H1 (cell line): ENCODE results near the gene SH3GL2. TPM values are rescaled to one million over a fixed set of nuclear protein-coding genes. Genes with fewer than 3 reads are reported as not detected.

ENCODE experiments used
- CTCF ChIA-PET: fragments of 300-600 bp; sonication (Branson Sonifier 250); formaldehyde crosslinking; loops from one replicate; lab custom pipeline; 2021; ENCODE audit not compliant: partially characterized antibody; lab: Charles Lee
- POLR2A ChIA-PET: fragments of 300-600 bp; sonication (Branson Sonifier 250); formaldehyde crosslinking; loops from one replicate; lab custom pipeline; 2021; ENCODE audit warnings: inconsistent platforms; ENCODE audit not compliant: partially characterized antibody; lab: Charles Lee
- DNase-seq, 2 experiments: peaks; one replicate each; pipeline versions ENCODE4 v3.0.0 to v3.0.0-alpha.2; 2010 to 2022; ENCODE audit warnings: low spot score in 2 of 2, low read depth in 1 of 2, mixed read lengths in 1 of 2
- FAIRE-seq: peaks from 2 replicates; lab custom pipeline; 2011; peaks lifted over from hg19 to GRCh38; lab: Jason Lieb, UNC
- H2AFZ ChIP-seq: 2 replicates; pipeline ENCODE4 v1.8.1; 2012; ENCODE audit warnings: low read length, inconsistent platforms
- H2AK5ac ChIP-seq: 2 replicates; pipeline ENCODE4 v1.6.1; 2013; ENCODE audit warnings: low read depth, low read length
- H2BK120ac ChIP-seq: replicated peaks from 2 replicates; pipeline ENCODE3; 2013; ENCODE audit warnings: low read depth, low read length, inconsistent platforms
- H2BK12ac ChIP-seq: 2 replicates; pipeline ENCODE4 v1.6.1; 2013; ENCODE audit warnings: low read depth, low read length
- H2BK15ac ChIP-seq: 2 replicates; pipeline ENCODE4 v1.6.1; 2013; ENCODE audit warnings: low read length
- H2BK20ac ChIP-seq: 2 replicates; pipeline ENCODE4 v1.6.1; 2013; ENCODE audit warnings: low read length
- H2BK5ac ChIP-seq: 2 replicates; pipeline ENCODE4 v1.6.1; 2013; ENCODE audit warnings: low read depth, low read length
- H3K14ac ChIP-seq: 2 replicates; pipeline ENCODE4 v1.6.1; 2013; ENCODE audit warnings: inconsistent platforms; ENCODE audit not compliant: insufficient read length
- H3K18ac ChIP-seq: 2 replicates; pipeline ENCODE4 v1.6.1; 2013; ENCODE audit warnings: low read length; ENCODE audit errors: extremely low read depth
- H3K23ac ChIP-seq: 2 replicates; pipeline ENCODE4 v1.6.1; 2013; ENCODE audit warnings: inconsistent platforms; ENCODE audit not compliant: insufficient read length
- H3K23me2 ChIP-seq: 2 replicates; pipeline ENCODE4 v1.6.1; 2013; ENCODE audit warnings: low read depth, low read length
- H3K27ac ChIP-seq: 2 replicates; pipeline ENCODE4 v1.6.1; 2011; ENCODE audit warnings: low read depth, low read length, inconsistent platforms
- H3K27me3 ChIP-seq, 4 experiments: replicated peaks in 1 of 4; 1 replicate in 1 of 4; 2 replicates in 3 of 4; pipeline versions ENCODE4 v1.6.1 to v1.8.1; 2011 to 2013; ENCODE audit warnings: low read length in 3 of 4, mild to moderate bottlenecking in 3 of 4, inconsistent platforms in 2 of 4, mixed read lengths in 2 of 4, moderate library complexity in 1 of 4; ENCODE audit not compliant: control insufficient read depth in 3 of 4, insufficient read depth in 3 of 4; ENCODE audit errors: extremely low read depth in 1 of 4
- H3K36me3 ChIP-seq, 4 experiments: 2 replicates each; pipeline versions ENCODE4 v1.6.1 to v1.8.1; 2011 to 2013; ENCODE audit warnings: mild to moderate bottlenecking in 4 of 4, low read length in 3 of 4, moderate library complexity in 2 of 4, control low read depth in 1 of 4, inconsistent platforms in 1 of 4; ENCODE audit not compliant: insufficient read depth in 4 of 4, control insufficient read depth in 2 of 4
- H3K4ac ChIP-seq: replicated peaks from 2 replicates; pipeline ENCODE3; 2013; ENCODE audit warnings: low read length, low read depth, mixed read lengths, inconsistent platforms; ENCODE audit not compliant: insufficient read length
- H3K4me1 ChIP-seq, 4 experiments: replicated peaks in 1 of 4; 1 replicate in 1 of 4; 2 replicates in 3 of 4; pipeline versions ENCODE4 v1.6.1 to v1.8.1; 2011 to 2013; ENCODE audit warnings: low read length in 3 of 4, inconsistent platforms in 2 of 4, mixed read lengths in 1 of 4; ENCODE audit not compliant: insufficient read depth in 4 of 4, control insufficient read depth in 3 of 4
- H3K4me2 ChIP-seq, 2 experiments: 2 replicates each; pipeline versions ENCODE4 v1.6.1 to v1.8.1; 2011 to 2013; ENCODE audit warnings: low read depth in 2 of 2, low read length in 2 of 2, control low read depth in 1 of 2, inconsistent platforms in 1 of 2, mild to moderate bottlenecking in 1 of 2; ENCODE audit not compliant: insufficient read depth in 1 of 2
- H3K4me3 ChIP-seq, 4 experiments: fragments of 200-600, 300-600 bp in 1 of 4; sonication (generic), shearing (Covaris generic), sonication (Bioruptor Twin) in 1 of 4; 2 replicates each; pipeline versions ENCODE4 v1.5.1 to v1.8.1; 2011 to 2016; ENCODE audit warnings: low read length in 4 of 4, low read depth in 3 of 4, control low read depth in 2 of 4, inconsistent platforms in 2 of 4, mild to moderate bottlenecking in 2 of 4, mixed read lengths in 1 of 4, moderate library complexity in 1 of 4; ENCODE audit not compliant: insufficient read depth in 2 of 4; ENCODE audit errors: extremely low read depth in 1 of 4
- H3K56ac ChIP-seq: replicated peaks from 2 replicates; pipeline ENCODE3; 2013; ENCODE audit warnings: low read depth, mild to moderate bottlenecking, mixed read lengths, low read length, inconsistent platforms; ENCODE audit not compliant: insufficient read length
- H3K79me1 ChIP-seq: 2 replicates; pipeline ENCODE4 v1.6.1; 2013; ENCODE audit warnings: low read depth, low read length, control low read depth
- H3K79me2 ChIP-seq, 2 experiments: 2 replicates each; pipeline versions ENCODE4 v1.6.1 to v1.8.1; 2012 to 2013; ENCODE audit warnings: low read length in 2 of 2, mild to moderate bottlenecking in 2 of 2, inconsistent platforms in 1 of 2; ENCODE audit not compliant: insufficient read depth in 2 of 2, control insufficient read depth in 1 of 2
- H3K9ac ChIP-seq, 4 experiments: replicated peaks in 1 of 4; 1 replicate in 1 of 4; 2 replicates in 3 of 4; pipeline versions ENCODE4 v1.6.1 to v1.8.1; 2011 to 2013; ENCODE audit warnings: low read depth in 3 of 4, low read length in 3 of 4, control low read depth in 2 of 4, mild to moderate bottlenecking in 2 of 4, moderate library complexity in 2 of 4, inconsistent platforms in 1 of 4; ENCODE audit errors: extremely low read depth in 1 of 4
- H3K9me3 ChIP-seq, 2 experiments: 2 replicates each; pipeline versions ENCODE4 v1.6.1 to v1.8.1; 2012 to 2013; ENCODE audit warnings: mild to moderate bottlenecking in 2 of 2, moderate library complexity in 2 of 2, control low read depth in 1 of 2, inconsistent platforms in 1 of 2, low read depth in 1 of 2, low read length in 1 of 2, mixed read lengths in 1 of 2; ENCODE audit not compliant: insufficient read depth in 2 of 2
- H4K20me1 ChIP-seq, 2 experiments: replicated peaks in 1 of 2; 2 replicates each; pipeline versions ENCODE3 to v1.8.1; 2011 to 2013; ENCODE audit warnings: inconsistent platforms in 2 of 2, low read length in 2 of 2, mild to moderate bottlenecking in 1 of 2; ENCODE audit not compliant: insufficient read depth in 2 of 2, control insufficient read depth in 1 of 2
- H4K5ac ChIP-seq: 2 replicates; pipeline ENCODE4 v1.6.1; 2013; ENCODE audit warnings: low read length, low read depth, mixed read lengths, inconsistent platforms; ENCODE audit not compliant: insufficient read length
- H4K8ac ChIP-seq: 2 replicates; pipeline ENCODE4 v1.8.0; 2013; ENCODE audit warnings: mild to moderate bottlenecking, moderate library complexity, low read length, inconsistent platforms; ENCODE audit not compliant: insufficient read depth; ENCODE audit errors: extremely low read depth
- H4K91ac ChIP-seq: replicated peaks from 2 replicates; pipeline ENCODE3; 2013; ENCODE audit warnings: low read length, mixed read lengths, inconsistent platforms; ENCODE audit not compliant: insufficient read length
- CBX8 ChIP-seq: fragments of 300-800, 300-1000 bp; sonication (generic); IDR thresholded peaks from 2 replicates; pipeline ENCODE4 v1.7.1; 2016; ENCODE audit warnings: low read depth, low read length, borderline replicate concordance
- GABPA ChIP-seq: IDR thresholded peaks from 2 replicates; pipeline ENCODE4 v1.6.1; 2011; ENCODE audit warnings: mild to moderate bottlenecking, low read length, moderate library complexity, borderline replicate concordance; ENCODE audit not compliant: insufficient read depth
- HDAC2 ChIP-seq, 2 experiments: fragments of 300-600 bp in 1 of 2; sonication (generic) in 1 of 2; IDR thresholded peaks; 2 replicates each; pipeline ENCODE4 v1.6.1; 2011 to 2012; ENCODE audit warnings: low read depth in 2 of 2, low read length in 2 of 2, mild to moderate bottlenecking in 2 of 2, moderate library complexity in 2 of 2, borderline replicate concordance in 1 of 2, inconsistent platforms in 1 of 2
- KDM1A ChIP-seq: fragments of 200-600, 300-600 bp; sonication (generic); IDR thresholded peaks from 2 replicates; pipeline ENCODE4 v1.7.1; 2016; ENCODE audit warnings: mild to moderate bottlenecking, low read length, borderline replicate concordance
- RBBP5 ChIP-seq: IDR thresholded peaks from 2 replicates; pipeline ENCODE4 v1.7.1; 2012; ENCODE audit warnings: low read depth, mild to moderate bottlenecking, inconsistent platforms, low read length, moderate library complexity, borderline replicate concordance
- SP2 ChIP-seq: IDR thresholded peaks from 2 replicates; pipeline ENCODE4 v1.6.1; 2012; ENCODE audit warnings: mild to moderate bottlenecking, low read length, inconsistent platforms
- SRF ChIP-seq: IDR thresholded peaks from 2 replicates; pipeline ENCODE4 v1.6.1; 2011; ENCODE audit warnings: mild to moderate bottlenecking, low read depth, low read length, moderate library complexity
- TAF1 ChIP-seq: IDR thresholded peaks from 2 replicates; pipeline ENCODE4 v1.6.1; 2011; ENCODE audit warnings: mild to moderate bottlenecking, low read depth, low read length
- WGBS, 2 experiments: shearing (Covaris generic) in 1 of 2; methylation state at CpG; one replicate each; pipeline versions ENCODE4 v1.1.6 to v1.1.7; 2013 to 2015; ENCODE audit warnings: low lambda C conversion rate in 2 of 2, mixed read lengths in 2 of 2, inconsistent platforms in 1 of 2, low coverage in 1 of 2, missing lambda C conversion rate in 1 of 2; ENCODE audit not compliant: insufficient replicate concordance in 2 of 2, insufficient coverage in 1 of 2, insufficient read length in 1 of 2; ENCODE audit errors: extremely low coverage in 1 of 2, missing lambda C conversion rate in 1 of 2; 5-methylcytosine and 5-hydroxymethylcytosine counted together
- polyA plus RNA-seq, 7 experiments: library from polyadenylated mRNA; depleted of rRNA in 3 of 7; stranded (reverse) in 5 of 7; unstranded in 2 of 7; fragments of >200 nt in 5 of 7; fragments of 200-250 nt in 2 of 7; gene quantifications; 1 replicate in 5 of 7; 2 replicates in 1 of 7; 4 replicates in 1 of 7; pipeline versions ENCODE4 v1.2.1 to v1.2.3, GENCODE V29; 2011 to 2013; ENCODE audit warnings: missing spikeins in 2 of 7, mixed read lengths in 2 of 7
- total RNA-seq: library from RNA; stranded (reverse); fragmentation: NEBNext Ultra II Directional; extraction: Animal tissue kit (Norgen Biotek cat#: 25700); gene quantifications from 2 replicates; pipeline ENCODE4 v1.2.1, GENCODE V29; 2021
- TF ChIP-seq, protein P1 (sequence below), 3 experiments: IDR thresholded peaks; 1 replicate in 2 of 3; 2 replicates in 1 of 3; pipeline versions ENCODE4 v1.5.1 to v1.6.1; 2011; ENCODE audit warnings: low read length in 3 of 3, mild to moderate bottlenecking in 3 of 3, inconsistent platforms in 2 of 3, low read depth in 1 of 3, moderate library complexity in 1 of 3; ENCODE audit not compliant: insufficient read depth in 1 of 3; ENCODE audit errors: control extremely low read depth in 1 of 3
- TF ChIP-seq, protein P2 (sequence below): IDR thresholded peaks from 2 replicates; pipeline ENCODE4 v1.6.1; 2012; ENCODE audit warnings: low read length, inconsistent platforms

Gene SH3GL2
- total and polyA plus RNA-seq, 2 of the 8 experiments (the other 6 are each of a cell fraction or from before 2014, with no cell fraction given) = 4.7 to 5.3 TPM

DNA sequence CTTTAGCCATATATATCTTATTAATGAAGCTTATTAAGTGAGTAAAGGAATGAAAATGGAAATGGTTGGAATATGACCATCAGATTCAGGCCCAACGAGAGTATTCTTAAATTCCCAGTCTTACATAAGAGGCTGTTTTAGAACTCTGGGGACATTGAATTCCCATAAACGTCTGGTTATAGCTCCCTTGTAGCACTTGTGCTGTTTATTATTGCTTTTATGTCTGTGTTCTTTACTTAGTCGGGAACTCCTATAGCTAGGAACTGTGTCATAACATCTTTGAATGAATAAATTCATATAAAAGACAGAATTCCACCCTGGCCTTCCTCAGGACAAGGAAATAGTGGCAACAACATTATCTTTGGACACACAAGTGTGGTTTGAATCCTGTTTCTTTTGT lies 58.4 kb downstream of the SH3GL2 start:
- no peak overlapping the region for H3K4me3 ChIP-seq
- no peak overlapping the region for H3K23ac ChIP-seq
- H3K9me3 ChIP-seq = no peaks in the 10 kb centered on the region
- H3K79me2 ChIP-seq = no peaks in the 10 kb centered on the region
- DNase-seq (no peak), FAIRE-seq (no peak)
- H3K23me2 ChIP-seq = no peaks in the 10 kb centered on the region
- H2BK20ac ChIP-seq = no peak overlapping the region
- H2BK15ac ChIP-seq = no peak overlapping the region
- H3K18ac ChIP-seq = no peak overlapping the region
- no peak overlapping the region for H3K4me2 ChIP-seq
- ChIA-PET POLR2A (no interaction called here), CTCF (no interaction called here)
- no peak overlapping the region for H2BK120ac ChIP-seq
- H2BK5ac ChIP-seq = no peak overlapping the region
- H4K91ac ChIP-seq = no peak overlapping the region
- H2BK12ac ChIP-seq = no peak overlapping the region
- no peak overlapping the region for H3K14ac ChIP-seq
- no peak overlapping the region for H4K8ac ChIP-seq
- H2AK5ac ChIP-seq = no peak overlapping the region
- no peaks in the 10 kb centered on the region for H4K20me1 ChIP-seq
- H3K4me1 ChIP-seq = no peaks in the 10 kb centered on the region
- H2AFZ ChIP-seq = no peak overlapping the region
- no peak overlapping the region for H4K5ac ChIP-seq
- no peaks in the 10 kb centered on the region for H3K27me3 ChIP-seq
- 89% methylated on average over 3 of the region's 3 CpGs; no CpG with 5 or more reads in 1 of the 2 experiments for WGBS, 2 experiments
- no peaks in the 10 kb centered on the region for H3K79me1 ChIP-seq
- no peak overlapping the region for H3K27ac ChIP-seq
- H3K4ac ChIP-seq = no peak overlapping the region
- no peaks in the 10 kb centered on the region for H3K36me3 ChIP-seq
- no peak overlapping the region for H3K9ac ChIP-seq
- H3K56ac ChIP-seq = no peak overlapping the region
- no peak for TF ChIP-seq CBX8
- TF ChIP-seq TAF1 = no peak
- TF ChIP-seq KDM1A = no peak
- no peak for TF ChIP-seq SRF
- no peak for TF ChIP-seq RBBP5
- TF ChIP-seq GABPA = no peak
- no peak for TF ChIP-seq HDAC2 (IDR thresholded peaks at IDR 0.05; ENCODE audit: borderline replicate concordance in 1 of 2, low read depth in 2 of 2, low read length in 2 of 2)
- TF ChIP-seq, protein P1, sequence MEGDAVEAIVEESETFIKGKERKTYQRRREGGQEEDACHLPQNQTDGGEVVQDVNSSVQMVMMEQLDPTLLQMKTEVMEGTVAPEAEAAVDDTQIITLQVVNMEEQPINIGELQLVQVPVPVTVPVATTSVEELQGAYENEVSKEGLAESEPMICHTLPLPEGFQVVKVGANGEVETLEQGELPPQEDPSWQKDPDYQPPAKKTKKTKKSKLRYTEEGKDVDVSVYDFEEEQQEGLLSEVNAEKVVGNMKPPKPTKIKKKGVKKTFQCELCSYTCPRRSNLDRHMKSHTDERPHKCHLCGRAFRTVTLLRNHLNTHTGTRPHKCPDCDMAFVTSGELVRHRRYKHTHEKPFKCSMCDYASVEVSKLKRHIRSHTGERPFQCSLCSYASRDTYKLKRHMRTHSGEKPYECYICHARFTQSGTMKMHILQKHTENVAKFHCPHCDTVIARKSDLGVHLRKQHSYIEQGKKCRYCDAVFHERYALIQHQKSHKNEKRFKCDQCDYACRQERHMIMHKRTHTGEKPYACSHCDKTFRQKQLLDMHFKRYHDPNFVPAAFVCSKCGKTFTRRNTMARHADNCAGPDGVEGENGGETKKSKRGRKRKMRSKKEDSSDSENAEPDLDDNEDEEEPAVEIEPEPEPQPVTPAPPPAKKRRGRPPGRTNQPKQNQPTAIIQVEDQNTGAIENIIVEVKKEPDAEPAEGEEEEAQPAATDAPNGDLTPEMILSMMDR (IDR thresholded peaks at IDR 0.05; ENCODE audit: control extremely low read depth in 1 of 3, insufficient read depth in 1 of 3, low read depth in 1 of 3, low read length in 3 of 3) = no peak
- TF ChIP-seq SP2 = no peak
- TF ChIP-seq, protein P2, sequence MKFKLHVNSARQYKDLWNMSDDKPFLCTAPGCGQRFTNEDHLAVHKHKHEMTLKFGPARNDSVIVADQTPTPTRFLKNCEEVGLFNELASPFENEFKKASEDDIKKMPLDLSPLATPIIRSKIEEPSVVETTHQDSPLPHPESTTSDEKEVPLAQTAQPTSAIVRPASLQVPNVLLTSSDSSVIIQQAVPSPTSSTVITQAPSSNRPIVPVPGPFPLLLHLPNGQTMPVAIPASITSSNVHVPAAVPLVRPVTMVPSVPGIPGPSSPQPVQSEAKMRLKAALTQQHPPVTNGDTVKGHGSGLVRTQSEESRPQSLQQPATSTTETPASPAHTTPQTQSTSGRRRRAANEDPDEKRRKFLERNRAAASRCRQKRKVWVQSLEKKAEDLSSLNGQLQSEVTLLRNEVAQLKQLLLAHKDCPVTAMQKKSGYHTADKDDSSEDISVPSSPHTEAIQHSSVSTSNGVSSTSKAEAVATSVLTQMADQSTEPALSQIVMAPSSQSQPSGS = no peak
